Myocyte (in vitro differentiated cells): ENCODE measurements around the gene KRTAP10-7. TPM values are rescaled to one million over a fixed set of nuclear protein-coding genes. Genes with fewer than 3 reads are reported as not detected.
"Not testable (repeated sequence)": the region's sequence is repeated elsewhere in the genome, so short reads cannot be mapped to it uniquely, and the experiment has no call there.

Experiments used
- DNase-seq: peaks from one replicate; pipeline ENCODE4 v3.0.0-alpha.2; 2012; ENCODE audit warnings: low read depth
- total RNA-seq: library from RNA; depleted of rRNA; stranded (reverse); fragments of >200 nt; gene quantifications from 2 replicates; pipeline ENCODE4 v1.2.3, GENCODE V29; 2014

Gene KRTAP10-7
- total RNA-seq, 1 donor from 2014 or later = not detected

- DNase-seq = not testable (repeated sequence)
These were observed 9.9 kb downstream of the KRTAP10-7 start for GRCh38 chr21:44610157-44610843.

- no peak for DNase-seq
These were observed 11.2 kb downstream of the KRTAP10-7 start for GRCh38 chr21:44611551-44611950.

- no peak for DNase-seq
These were observed 11.7 kb downstream of the KRTAP10-7 start, which contains the start of gene KRTAP10-8 for GRCh38 chr21:44612029-44612486. Gene KRTAP10-8 (plus strand): TSS chr21:44612079. CDS start chr21:44612101, 22 bp downstream.

- no peak for DNase-seq
These were observed 12.4 kb downstream of the KRTAP10-7 start for GRCh38 chr21:44612669-44613229.

- no peak for DNase-seq
These were observed 13.2 kb downstream of the KRTAP10-7 start for GRCh38 chr21:44613386-44614155.

GRCh38 chr21:44614161-44614631 lies 13.8 kb downstream of the KRTAP10-7 start:
- no peak for DNase-seq

GRCh38 chr21:44614961-44615391 lies 14.6 kb downstream of the KRTAP10-7 start:
- DNase-seq = no peak

GRCh38 chr21:44615466-44615865 lies 15.1 kb downstream of the KRTAP10-7 start:
- no peak for DNase-seq

- no peak for DNase-seq
These were observed 15.7 kb downstream of the KRTAP10-7 start for GRCh38 chr21:44615911-44616590.

GRCh38 chr21:44616591-44616926 lies 16.2 kb downstream of the KRTAP10-7 start:
- no peak for DNase-seq

- DNase-seq = no peak
These were observed 16.7 kb downstream of the KRTAP10-7 start for GRCh38 chr21:44617071-44617501.

GRCh38 chr21:44618504-44618903 lies 18.1 kb downstream of the KRTAP10-7 start:
- no peak for DNase-seq

- no peak for DNase-seq
These were observed 18.5 kb downstream of the KRTAP10-7 start for GRCh38 chr21:44618909-44619308.

GRCh38 chr21:44619886-44620285 lies 19.5 kb downstream of the KRTAP10-7 start:
- DNase-seq = no peak

- no peak for DNase-seq
These were observed 23.2 kb downstream of the KRTAP10-7 start for GRCh38 chr21:44623575-44623974.

GRCh38 chr21:44625756-44626155 lies 25.4 kb downstream of the KRTAP10-7 start:
- DNase-seq = no peak

GRCh38 chr21:44626262-44626661 lies 25.9 kb downstream of the KRTAP10-7 start:
- no peak for DNase-seq

- DNase-seq = no peak
These were observed 26.3 kb downstream of the KRTAP10-7 start, which contains the start of gene KRTAP10-9 for GRCh38 chr21:44626673-44627143. Gene KRTAP10-9 (plus strand): TSS chr21:44627093. CDS start chr21:44627172, 79 bp downstream.

GRCh38 chr21:44627181-44627822 lies 26.9 kb downstream of the KRTAP10-7 start:
- not testable (repeated sequence) for DNase-seq

GRCh38 chr21:44627831-44628233 lies 27.4 kb downstream of the KRTAP10-7 start:
- not testable (repeated sequence) for DNase-seq
